WTC11 (cell line): ENCODE results near the gene TMEM25.

Experiments used
- TF ChIP-seq, protein P1 (sequence below): sonication (generic); formaldehyde crosslinking; IDR thresholded peaks from 2 replicates; pipeline ENCODE4 v1.8.1; 2023; ENCODE audit warnings: mild to moderate bottlenecking, missing genetic modification reagents, moderate library complexity
- TF ChIP-seq, protein P2 (sequence below): fragments of 200-600 bp; IDR thresholded peaks from 2 replicates; pipeline ENCODE4 v1.8.0; 2022; ENCODE audit warnings: antibody characterized with exemption

DNA sequence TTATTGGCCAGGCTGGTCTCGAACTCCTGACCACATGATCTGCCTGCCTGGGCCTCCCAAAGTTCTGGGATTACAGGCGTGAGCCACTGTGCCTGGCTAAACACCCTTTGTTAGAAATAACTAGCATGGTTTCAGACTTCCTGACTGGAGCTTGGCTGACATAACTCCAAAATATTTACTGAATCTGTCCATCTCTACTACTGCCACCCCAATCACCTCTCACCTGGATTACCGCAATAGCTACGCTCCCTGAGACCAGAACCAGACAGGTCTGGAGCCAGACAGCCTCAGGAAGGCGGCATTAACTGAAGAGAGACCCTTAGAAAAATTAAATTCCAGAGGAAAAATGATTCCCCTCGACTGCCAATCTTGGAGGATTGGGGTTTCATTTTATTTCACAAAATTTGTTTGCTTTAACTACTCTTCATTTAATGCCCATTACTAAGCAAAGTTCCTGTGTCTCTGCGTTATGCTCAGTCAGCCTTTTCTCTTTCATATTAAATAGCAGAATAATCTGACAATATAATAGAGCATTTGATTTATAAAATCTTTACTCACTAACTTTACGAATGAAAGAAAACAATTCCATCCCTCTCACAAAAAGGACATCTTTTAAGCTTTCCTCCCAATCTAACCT, 13.1 kb downstream of the TMEM25 start:
- TF ChIP-seq, protein P1, sequence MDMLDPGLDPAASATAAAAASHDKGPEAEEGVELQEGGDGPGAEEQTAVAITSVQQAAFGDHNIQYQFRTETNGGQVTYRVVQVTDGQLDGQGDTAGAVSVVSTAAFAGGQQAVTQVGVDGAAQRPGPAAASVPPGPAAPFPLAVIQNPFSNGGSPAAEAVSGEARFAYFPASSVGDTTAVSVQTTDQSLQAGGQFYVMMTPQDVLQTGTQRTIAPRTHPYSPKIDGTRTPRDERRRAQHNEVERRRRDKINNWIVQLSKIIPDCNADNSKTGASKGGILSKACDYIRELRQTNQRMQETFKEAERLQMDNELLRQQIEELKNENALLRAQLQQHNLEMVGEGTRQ (CRISPR knock-in tag), result no peak
- TF ChIP-seq, protein P2, sequence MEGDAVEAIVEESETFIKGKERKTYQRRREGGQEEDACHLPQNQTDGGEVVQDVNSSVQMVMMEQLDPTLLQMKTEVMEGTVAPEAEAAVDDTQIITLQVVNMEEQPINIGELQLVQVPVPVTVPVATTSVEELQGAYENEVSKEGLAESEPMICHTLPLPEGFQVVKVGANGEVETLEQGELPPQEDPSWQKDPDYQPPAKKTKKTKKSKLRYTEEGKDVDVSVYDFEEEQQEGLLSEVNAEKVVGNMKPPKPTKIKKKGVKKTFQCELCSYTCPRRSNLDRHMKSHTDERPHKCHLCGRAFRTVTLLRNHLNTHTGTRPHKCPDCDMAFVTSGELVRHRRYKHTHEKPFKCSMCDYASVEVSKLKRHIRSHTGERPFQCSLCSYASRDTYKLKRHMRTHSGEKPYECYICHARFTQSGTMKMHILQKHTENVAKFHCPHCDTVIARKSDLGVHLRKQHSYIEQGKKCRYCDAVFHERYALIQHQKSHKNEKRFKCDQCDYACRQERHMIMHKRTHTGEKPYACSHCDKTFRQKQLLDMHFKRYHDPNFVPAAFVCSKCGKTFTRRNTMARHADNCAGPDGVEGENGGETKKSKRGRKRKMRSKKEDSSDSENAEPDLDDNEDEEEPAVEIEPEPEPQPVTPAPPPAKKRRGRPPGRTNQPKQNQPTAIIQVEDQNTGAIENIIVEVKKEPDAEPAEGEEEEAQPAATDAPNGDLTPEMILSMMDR, result no peak
